Fibroblast of villous mesenchyme (primary cell): ENCODE data around the gene TMEM125. TPM values are rescaled to one million over a fixed set of nuclear protein-coding genes. Genes with fewer than 3 reads are reported as not detected.

Experiments used
- DNase-seq: peaks from one replicate; pipeline ENCODE4 v3.0.0-alpha.2; 2010; ENCODE audit warnings: low read depth
- H3K4me3 ChIP-seq: 2 replicates; pipeline ENCODE4 v1.5.1; 2011; ENCODE audit warnings: low read depth, mild to moderate bottlenecking, low read length
- CTCF ChIP-seq: IDR thresholded peaks from 2 replicates; pipeline ENCODE4 v1.5.1; 2012; ENCODE audit warnings: low read depth, mild to moderate bottlenecking, low read length; ENCODE audit not compliant: insufficient read depth
- total RNA-seq: library from RNA; depleted of rRNA; stranded (reverse); fragments of >200 nt; gene quantifications from 2 replicates; pipeline ENCODE4 v1.2.3, GENCODE V29; 2012

The TMEM125 gene
- total RNA-seq, 1 donor = under 0.01 TPM

GRCh38 chr1:43321331-43321891, 51.6 kb downstream of the TMEM125 start:
- no peak for TF ChIP-seq CTCF
- DNase-seq = no peak
- no peak overlapping the region for H3K4me3 ChIP-seq

DNA sequence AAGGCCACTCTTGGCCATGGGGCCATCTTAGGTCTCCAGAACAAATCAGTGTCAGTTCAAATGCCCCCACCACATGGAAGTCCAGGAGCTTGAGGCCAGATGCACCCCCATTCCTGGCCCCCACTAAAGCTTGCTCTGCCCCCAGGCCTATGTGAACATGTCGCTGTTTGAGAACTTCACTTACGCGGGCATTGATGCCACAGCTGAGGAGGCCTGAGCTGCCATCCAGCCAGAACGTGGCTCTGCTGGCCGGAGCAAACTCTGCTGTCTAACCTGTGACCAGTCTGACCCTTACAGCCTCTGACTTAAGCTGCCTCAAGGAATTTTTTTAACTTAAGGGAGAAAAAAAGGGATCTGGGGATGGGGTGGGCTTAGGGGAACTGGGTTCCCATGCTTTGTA, 52.7 kb downstream of the TMEM125 start:
- TF ChIP-seq CTCF = no peak
- no peak for DNase-seq
- no peak overlapping the region for H3K4me3 ChIP-seq

Other genes with a start within 250 kb of the TMEM125 start
- gene EBNA1BP2, start 97.7 kb upstream of the TMEM125 start, total RNA-seq = 87.9 and 91.5 TPM in 2 replicates
- under 0.01 TPM in 2 replicates for gene CFAP57, start 97.7 kb upstream of the TMEM125 start, total RNA-seq
- gene C1orf210, start 15.6 kb downstream of the TMEM125 start, total RNA-seq = not detected in 2 replicates
- gene TIE1, start 31.0 kb downstream of the TMEM125 start, total RNA-seq = under 0.01 TPM in 2 replicates
- not detected in 2 replicates for gene MPL, start 67.8 kb downstream of the TMEM125 start, total RNA-seq
- 34.8 and 51.8 TPM in 2 replicates for gene CDC20, start 89.0 kb downstream of the TMEM125 start, total RNA-seq
- 43.2 and 51.0 TPM in 2 replicates for gene ELOVL1, start 98.0 kb downstream of the TMEM125 start, total RNA-seq
- 69.3 and 79.5 TPM in 2 replicates for gene MED8, start 119.8 kb downstream of the TMEM125 start, total RNA-seq
- 35.4 and 38.7 TPM in 2 replicates for gene SZT2, start 119.9 kb downstream of the TMEM125 start, total RNA-seq
- 43.6 and 131 TPM in 2 replicates for gene HYI, start 183.9 kb downstream of the TMEM125 start, total RNA-seq